ENCODE results near the gene GNE.

DNA sequence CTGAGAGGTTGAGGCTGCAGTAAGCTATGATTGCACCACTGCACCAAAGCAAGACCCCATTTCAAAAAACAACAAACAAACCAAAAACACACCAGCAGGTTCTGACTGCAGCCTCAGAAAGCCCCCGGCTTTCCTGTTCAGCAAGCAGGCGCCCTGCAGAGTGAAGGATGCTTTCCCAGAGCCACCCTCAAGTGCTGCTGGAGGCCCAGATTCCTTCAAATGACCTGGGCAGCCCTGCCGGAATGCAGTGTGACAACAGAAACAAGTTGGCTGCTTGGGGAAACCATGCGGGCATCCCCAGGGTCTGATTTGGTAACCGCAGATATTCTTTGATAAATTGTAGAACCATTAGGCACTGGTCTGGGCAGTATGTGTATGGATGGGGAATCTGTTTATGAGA is 35.7 kb upstream of the GNE start:
- TF ChIP-seq, protein P1, sequence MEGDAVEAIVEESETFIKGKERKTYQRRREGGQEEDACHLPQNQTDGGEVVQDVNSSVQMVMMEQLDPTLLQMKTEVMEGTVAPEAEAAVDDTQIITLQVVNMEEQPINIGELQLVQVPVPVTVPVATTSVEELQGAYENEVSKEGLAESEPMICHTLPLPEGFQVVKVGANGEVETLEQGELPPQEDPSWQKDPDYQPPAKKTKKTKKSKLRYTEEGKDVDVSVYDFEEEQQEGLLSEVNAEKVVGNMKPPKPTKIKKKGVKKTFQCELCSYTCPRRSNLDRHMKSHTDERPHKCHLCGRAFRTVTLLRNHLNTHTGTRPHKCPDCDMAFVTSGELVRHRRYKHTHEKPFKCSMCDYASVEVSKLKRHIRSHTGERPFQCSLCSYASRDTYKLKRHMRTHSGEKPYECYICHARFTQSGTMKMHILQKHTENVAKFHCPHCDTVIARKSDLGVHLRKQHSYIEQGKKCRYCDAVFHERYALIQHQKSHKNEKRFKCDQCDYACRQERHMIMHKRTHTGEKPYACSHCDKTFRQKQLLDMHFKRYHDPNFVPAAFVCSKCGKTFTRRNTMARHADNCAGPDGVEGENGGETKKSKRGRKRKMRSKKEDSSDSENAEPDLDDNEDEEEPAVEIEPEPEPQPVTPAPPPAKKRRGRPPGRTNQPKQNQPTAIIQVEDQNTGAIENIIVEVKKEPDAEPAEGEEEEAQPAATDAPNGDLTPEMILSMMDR (IDR thresholded peaks at IDR 0.05 in 4 of 5, conservative IDR thresholded peaks at IDR 0.05 in 1 of 5), result no peak
- no peak for TF ChIP-seq POLR2A (IDR thresholded peaks at IDR 0.05)
